ENCODE data around the gene BTBD9.

DNA sequence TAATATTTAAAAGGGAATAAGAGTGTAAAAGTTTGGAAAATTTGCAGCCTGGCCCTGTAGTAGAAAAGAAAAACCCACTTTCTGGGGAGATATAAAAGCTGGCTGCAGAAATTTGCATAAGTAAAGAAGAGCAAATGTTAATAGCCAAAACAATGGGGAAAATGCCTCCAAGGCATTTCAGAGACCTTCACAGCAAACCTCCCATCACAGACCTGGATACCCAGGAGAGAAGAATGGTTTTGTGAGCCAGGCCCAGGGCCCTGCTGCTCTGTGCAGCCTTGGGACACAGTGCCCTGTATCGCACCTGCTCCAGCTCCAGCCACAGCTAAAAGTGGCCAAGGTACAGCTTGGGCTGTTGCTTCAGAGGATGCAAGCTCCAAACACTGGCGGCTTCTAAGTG lies 113.8 kb downstream of the BTBD9 start:
- TF ChIP-seq EZH2 (IDR thresholded peaks at IDR 0.05; ENCODE audit: low read length): no peak
- TF ChIP-seq, protein P1, sequence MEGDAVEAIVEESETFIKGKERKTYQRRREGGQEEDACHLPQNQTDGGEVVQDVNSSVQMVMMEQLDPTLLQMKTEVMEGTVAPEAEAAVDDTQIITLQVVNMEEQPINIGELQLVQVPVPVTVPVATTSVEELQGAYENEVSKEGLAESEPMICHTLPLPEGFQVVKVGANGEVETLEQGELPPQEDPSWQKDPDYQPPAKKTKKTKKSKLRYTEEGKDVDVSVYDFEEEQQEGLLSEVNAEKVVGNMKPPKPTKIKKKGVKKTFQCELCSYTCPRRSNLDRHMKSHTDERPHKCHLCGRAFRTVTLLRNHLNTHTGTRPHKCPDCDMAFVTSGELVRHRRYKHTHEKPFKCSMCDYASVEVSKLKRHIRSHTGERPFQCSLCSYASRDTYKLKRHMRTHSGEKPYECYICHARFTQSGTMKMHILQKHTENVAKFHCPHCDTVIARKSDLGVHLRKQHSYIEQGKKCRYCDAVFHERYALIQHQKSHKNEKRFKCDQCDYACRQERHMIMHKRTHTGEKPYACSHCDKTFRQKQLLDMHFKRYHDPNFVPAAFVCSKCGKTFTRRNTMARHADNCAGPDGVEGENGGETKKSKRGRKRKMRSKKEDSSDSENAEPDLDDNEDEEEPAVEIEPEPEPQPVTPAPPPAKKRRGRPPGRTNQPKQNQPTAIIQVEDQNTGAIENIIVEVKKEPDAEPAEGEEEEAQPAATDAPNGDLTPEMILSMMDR (optimal IDR thresholded peaks at IDR 0.05 in 1 of 3, IDR thresholded peaks at IDR 0.05 in 1 of 3, conservative IDR thresholded peaks at IDR 0.05 in 1 of 3; ENCODE audit: extremely low read depth in 1 of 3, insufficient read depth in 2 of 3, low read length in 3 of 3): no peak
